Epithelial cell of esophagus (primary cell): ENCODE measurements around the gene GRPR.

Source experiments
- DNase-seq: peaks from one replicate; pipeline ENCODE4 v3.0.0; 2010; ENCODE audit warnings: low read depth
- H3K4me3 ChIP-seq: 2 replicates; pipeline ENCODE4 v1.5.1; 2011; ENCODE audit warnings: mild to moderate bottlenecking, low read length, control low read depth
- CTCF ChIP-seq: IDR thresholded peaks from 2 replicates; pipeline ENCODE4 v1.5.1; 2011; ENCODE audit warnings: low read depth, mild to moderate bottlenecking, low read length, control low read depth, inconsistent platforms; ENCODE audit not compliant: insufficient read depth; ENCODE audit errors: missing control alignments

The GRPR gene

GRCh38 chrX:16089086-16089485 lies 34.3 kb upstream of the GRPR start:
- DNase-seq = no peak
- TF ChIP-seq CTCF = no peak
- H3K4me3 ChIP-seq = no peak overlapping the region

- TF ChIP-seq CTCF = no peak
- no peak for DNase-seq
- no peak overlapping the region for H3K4me3 ChIP-seq
Observed at GRCh38 chrX:16096141-16096540, 27.2 kb upstream of the GRPR start.

- H3K4me3 ChIP-seq = no peak overlapping the region
- DNase-seq = no peak
- TF ChIP-seq CTCF = no peak
Observed at GRCh38 chrX:16100673-16101072, 22.7 kb upstream of the GRPR start.

GRCh38 chrX:16101581-16101980 lies 21.8 kb upstream of the GRPR start:
- no peak for DNase-seq
- no peak overlapping the region for H3K4me3 ChIP-seq
- TF ChIP-seq CTCF = no peak

GRCh38 chrX:16103625-16104024 lies 19.7 kb upstream of the GRPR start:
- no peak for DNase-seq
- H3K4me3 ChIP-seq = no peak overlapping the region
- TF ChIP-seq CTCF = no peak

- TF ChIP-seq CTCF = no peak
- DNase-seq = no peak
- H3K4me3 ChIP-seq = no peak overlapping the region
Observed at GRCh38 chrX:16112428-16112827, 10.9 kb upstream of the GRPR start.

- no peak for DNase-seq
- no peak for TF ChIP-seq CTCF
Observed at GRCh38 chrX:16113978-16114565, 9.3 kb upstream of the GRPR start.

More at GRCh38 chrX:16113978-16114565, 9.3 kb upstream of the GRPR start:
- H3K4me3 ChIP-seq = no peak overlapping the region
